ENCODE measurements around the gene SH3BGRL2.
A peak's percentile ranks its signal among the peaks of the same experiment; 100 is the strongest.
"Not testable (repeated sequence)": the region's sequence is repeated elsewhere in the genome, so short reads cannot be mapped to it uniquely, and the experiment has no call there.

Gene SH3BGRL2

DNA sequence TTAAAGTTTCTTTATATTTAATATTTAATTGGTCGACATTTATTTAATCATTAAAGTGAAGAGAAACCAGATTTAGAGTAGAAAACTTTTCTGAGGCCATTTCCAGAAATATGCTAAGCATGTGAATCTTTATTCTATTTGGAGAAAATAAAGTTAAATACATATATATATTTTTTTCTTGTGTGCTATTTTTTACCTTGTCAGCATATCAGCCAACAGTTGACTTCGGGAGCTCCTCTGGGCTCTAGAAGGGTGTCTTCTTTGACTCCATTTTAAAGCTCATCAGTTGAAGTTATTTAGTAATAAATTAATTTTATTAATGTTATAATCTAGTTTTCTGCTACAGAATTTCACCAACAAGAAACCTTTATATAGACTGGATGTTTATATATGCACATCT lies 73.1 kb downstream of the SH3BGRL2 start:
- DNase-seq, result no peak

GRCh38 chr6:79705456-79705995 lies 74.4 kb downstream of the SH3BGRL2 start:
- no peak for DNase-seq

- DNase-seq, result no peak
Observed at GRCh38 chr6:79706527-79706926, 75.4 kb downstream of the SH3BGRL2 start.

- DNase-seq, result no peak
Observed at GRCh38 chr6:79707621-79708020, 76.5 kb downstream of the SH3BGRL2 start.

DNA sequence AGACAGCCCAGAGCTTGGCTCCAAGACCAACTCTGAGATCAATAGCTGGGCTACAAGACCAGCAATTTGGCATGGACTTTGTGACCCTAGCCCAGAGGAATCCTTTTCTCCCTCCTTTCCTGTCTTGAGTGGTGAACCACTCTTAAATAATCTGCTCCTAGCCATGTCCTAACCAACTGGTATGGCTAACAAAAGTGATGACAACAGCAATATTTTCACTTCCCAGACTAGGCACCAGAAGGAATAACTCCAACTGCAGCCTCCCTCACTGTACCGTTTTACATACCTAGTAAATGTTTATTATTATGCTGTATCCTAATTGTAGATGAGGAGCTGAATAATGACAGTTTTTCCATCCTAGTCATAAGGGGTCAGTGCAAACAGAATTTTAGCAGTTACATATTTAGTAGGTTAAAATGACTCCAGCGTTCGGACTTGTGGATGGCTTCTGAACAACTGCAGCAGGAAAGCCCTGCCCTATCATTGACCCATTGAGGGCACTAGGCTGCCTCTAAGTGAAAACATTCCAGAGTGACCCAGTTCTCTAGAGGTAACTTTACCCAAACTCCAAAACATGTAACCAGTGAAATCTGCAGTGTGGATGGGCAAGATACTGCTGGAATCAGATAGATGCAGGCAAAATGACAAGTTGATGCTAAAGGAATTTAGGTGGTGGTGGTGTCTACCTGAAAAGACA lies 77.1 kb downstream of the SH3BGRL2 start:
- DNase-seq, result no peak

- DNase-seq, result no peak
Observed at GRCh38 chr6:79710127-79710526, 79.0 kb downstream of the SH3BGRL2 start.

DNA sequence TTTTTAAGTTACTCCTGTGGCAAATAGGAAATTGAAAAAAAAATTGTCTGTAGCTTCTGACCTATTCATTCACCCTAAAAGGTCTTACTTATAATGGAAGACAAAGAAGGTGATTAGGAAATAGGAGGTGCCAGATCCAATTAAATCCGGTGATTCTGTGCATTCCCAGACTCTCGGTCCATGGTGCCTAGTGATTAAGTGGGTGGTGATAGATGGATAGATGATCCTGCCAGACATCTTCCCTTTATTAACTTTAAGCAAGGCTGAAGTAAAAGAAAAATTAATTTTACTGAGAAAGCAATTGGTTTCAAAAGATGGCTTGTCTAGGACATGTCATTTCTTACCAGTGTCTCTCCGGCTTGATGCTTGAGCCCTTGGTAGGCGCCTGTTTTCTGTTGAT lies 80.0 kb downstream of the SH3BGRL2 start:
- DNase-seq, result no peak

DNA sequence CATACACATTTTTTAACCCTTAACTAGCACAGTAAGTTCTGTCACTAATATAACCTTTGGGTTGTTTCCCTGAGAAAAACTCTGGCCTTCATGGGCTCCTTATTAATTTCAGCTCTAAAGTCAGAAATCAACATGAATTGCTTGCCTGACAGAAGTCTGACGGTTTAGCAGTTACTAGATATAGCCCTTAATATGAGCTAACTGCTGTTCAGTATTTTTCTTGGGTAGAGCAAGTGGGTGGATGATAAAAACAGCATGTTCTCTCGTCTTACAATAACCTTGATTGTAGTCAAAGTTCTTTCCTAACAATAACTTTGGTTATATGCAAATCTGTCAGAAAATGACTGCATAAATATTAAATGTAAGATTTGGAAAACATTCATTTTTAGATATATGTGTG lies 81.0 kb downstream of the SH3BGRL2 start:
- DNase-seq, result no peak

GRCh38 chr6:79712616-79713135 lies 81.5 kb downstream of the SH3BGRL2 start:
- no peak for DNase-seq

GRCh38 chr6:79713701-79714322 lies 82.7 kb downstream of the SH3BGRL2 start:
- peak; percentile 24 to 43 for DNase-seq

- DNase-seq, result no peak
Observed at GRCh38 chr6:79717989-79718388, 86.9 kb downstream of the SH3BGRL2 start.

GRCh38 chr6:79718509-79719247 lies 87.5 kb downstream of the SH3BGRL2 start:
- no peak for DNase-seq

GRCh38 chr6:79719248-79719960 lies 88.3 kb downstream of the SH3BGRL2 start:
- DNase-seq, result no peak

DNA sequence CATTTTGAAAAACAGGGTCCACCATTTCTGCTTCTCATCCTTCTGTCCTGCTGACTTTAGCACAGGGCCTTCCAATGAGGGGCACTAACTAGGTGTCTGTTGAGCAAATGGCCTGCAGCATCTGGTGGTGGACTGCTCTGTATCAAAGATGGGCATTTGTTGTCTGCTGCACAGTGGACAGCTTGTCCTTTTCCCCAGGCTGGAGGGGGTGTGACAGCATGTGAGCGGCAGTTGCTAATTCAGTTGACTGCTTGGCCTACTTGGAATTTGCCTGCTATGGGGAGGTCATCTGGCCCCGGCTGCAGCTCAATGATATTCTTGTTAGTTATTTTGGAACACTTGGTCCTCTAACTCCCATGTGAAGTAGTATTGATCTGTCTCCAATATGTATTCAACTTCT lies 93.7 kb downstream of the SH3BGRL2 start:
- DNase-seq, result no peak

GRCh38 chr6:79731471-79731870 lies 100.3 kb downstream of the SH3BGRL2 start:
- no peak for DNase-seq

- no peak for DNase-seq
Observed at GRCh38 chr6:79733388-79733787, 102.3 kb downstream of the SH3BGRL2 start.

DNA sequence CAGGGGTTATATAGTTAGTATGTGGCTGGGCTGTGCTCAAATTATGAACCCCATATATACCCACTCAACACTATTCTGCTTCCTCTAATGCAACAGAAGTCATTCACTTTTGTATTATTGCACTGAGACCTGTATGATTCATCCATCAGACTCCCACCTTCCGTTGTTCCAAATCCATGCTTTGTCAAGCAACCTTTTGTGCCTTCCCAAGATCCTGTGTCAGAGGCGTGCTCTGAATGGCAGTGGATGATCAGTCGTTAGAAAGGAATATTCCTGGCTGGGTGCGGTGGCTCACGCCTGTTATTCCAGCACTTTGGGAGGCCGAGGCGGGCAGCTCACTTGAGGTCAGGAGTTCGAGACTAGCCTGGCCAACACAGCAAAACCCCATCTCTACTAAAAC lies 103.2 kb downstream of the SH3BGRL2 start:
- DNase-seq, result no peak

DNA sequence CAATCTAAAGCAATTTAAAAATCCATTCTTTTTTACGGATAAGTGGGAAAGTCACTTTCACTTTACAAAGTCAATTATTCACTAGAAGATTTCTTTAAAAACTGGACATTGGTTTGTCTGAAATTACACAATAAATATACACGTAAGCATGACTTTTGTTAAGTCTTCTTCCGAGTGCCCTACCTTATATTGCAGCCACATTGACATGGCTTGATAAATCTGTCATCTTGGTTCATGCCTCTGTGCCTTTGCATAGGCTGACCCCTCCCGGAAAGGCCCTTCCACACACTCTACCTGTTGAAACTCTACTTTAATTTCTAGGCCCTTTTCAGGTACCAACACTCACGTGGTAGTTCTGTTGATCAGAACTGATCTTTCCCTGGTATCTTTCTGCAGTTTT lies 104.1 kb downstream of the SH3BGRL2 start:
- DNase-seq, result no peak

- DNase-seq, result no peak
Observed at GRCh38 chr6:79737172-79737571, 106.0 kb downstream of the SH3BGRL2 start.

- no peak for DNase-seq
Observed at GRCh38 chr6:79742030-79742429, 110.9 kb downstream of the SH3BGRL2 start.

GRCh38 chr6:79745282-79745681 lies 114.2 kb downstream of the SH3BGRL2 start:
- DNase-seq, result not testable (repeated sequence)

GRCh38 chr6:79746325-79746724 lies 115.2 kb downstream of the SH3BGRL2 start:
- DNase-seq, result not testable (repeated sequence)

DNA sequence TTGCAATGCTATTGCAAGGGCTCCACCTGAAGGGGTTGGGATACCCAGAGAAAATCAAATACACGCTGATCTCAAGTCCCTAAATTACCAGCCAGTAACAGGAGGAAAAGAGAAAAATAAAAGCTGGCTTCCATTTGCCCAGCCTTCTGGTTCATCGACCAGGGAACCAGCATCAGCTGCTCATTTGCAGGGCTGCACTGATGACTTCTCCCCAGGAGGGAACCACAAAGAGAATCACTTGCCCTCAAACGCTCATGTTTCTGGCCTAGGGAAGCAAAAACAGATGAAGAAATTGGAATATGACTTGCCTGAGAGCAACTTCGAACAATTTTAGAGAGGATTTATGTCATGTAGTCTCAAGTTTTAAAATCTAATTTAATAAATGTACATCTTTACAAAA lies 119.7 kb downstream of the SH3BGRL2 start:
- no peak for DNase-seq

Data from CD4-positive, alpha-beta T cell treated with Interleukin-1 beta for 1 hour (primary cell).